Hair follicle dermal papilla cell (primary cell): Measurements from ENCODE around the gene CLEC4F. TPM values are rescaled to one million over a fixed set of nuclear protein-coding genes. Genes with fewer than 3 reads are reported as not detected.

Experiments
- small RNA-seq: library from RNA; depleted of rRNA; stranded (forward); fragments of <200 nt; gene quantifications from one replicate; pipeline ENCODE3, GENCODE V24; 2012
- total RNA-seq: library from RNA; depleted of rRNA; stranded (reverse); fragments of >200 nt; gene quantifications from 2 replicates; pipeline ENCODE4 v1.2.3, GENCODE V29; 2012

CLEC4F gene
- total RNA-seq = not detected in 2 replicates

GRCh38 chr2:70820499-70820898, at the start of gene CLEC4F:
TSS of gene CLEC4F (minus strand) at chr2:70820599. CDS start at chr2:70820523, 76 bp downstream.

DNA sequence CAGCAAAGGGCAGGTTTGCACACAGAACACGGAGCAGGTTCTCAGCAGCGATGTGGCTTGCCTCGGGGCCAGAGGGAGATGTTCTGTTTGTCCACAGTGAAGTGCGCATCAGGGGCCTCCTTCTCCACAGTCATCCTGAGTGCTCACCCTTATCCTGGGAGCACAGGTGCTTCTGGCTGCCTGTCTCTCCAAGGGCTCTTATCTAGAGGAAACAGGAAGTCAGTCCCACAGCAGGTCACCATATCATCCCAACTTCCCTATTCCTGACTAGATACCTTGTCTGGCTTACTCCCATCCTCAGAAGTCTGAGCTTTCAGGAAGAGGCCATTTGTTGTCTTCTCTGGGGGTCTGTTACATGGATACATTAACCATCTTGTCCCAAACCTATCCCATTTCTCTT, 15.2 kb upstream of the CLEC4F start, which contains the start of gene CD207:
TSS of gene CD207 (minus strand) at position 174 of the 400 bp plus-strand sequence. CDS start at position 134, 40 bp downstream.

DNA sequence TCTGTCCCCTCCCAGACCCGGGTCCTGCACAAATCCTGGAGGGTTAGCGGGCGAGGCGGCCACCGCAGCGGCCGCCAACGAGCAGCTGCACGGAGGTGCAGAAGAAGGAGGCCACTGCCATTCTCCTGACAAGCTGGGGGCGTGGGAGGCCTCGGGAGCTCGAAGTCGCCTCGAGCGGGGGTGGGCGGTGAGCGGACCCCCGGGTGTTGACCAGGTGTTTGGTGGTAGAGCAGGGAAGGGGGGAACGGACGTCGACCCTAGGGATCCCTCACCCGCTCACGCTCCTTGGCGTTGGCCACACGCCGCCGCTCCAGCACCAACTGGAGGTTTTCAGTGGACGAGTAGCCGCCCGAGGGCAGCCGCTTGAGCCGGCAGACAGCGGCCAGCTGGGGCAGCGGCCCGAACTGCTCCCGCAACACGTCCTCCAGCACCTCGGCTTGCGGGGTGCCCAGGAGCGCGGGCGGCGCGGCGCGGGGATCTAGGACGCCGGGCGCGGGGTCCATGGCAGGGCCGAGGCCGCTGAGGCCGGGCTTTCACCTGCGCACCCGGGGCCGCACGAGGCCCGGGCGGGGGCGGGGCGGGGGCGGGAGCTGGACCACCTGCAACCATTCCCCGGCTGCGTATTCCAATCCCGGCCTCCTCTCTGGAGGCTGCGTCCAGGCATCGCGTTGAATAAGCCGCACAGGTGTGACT, 30.1 kb downstream of the CLEC4F start, which contains the start of gene FIGLA:
TSS of gene FIGLA (minus strand) at position 508 of the 693 bp plus-strand sequence. CDS start at position 503, 5 bp downstream.

GRCh38 chr2:70767699-70768589, 52.5 kb downstream of the CLEC4F start, which contains the start of gene ADD2:
TSS of gene ADD2 (minus strand) at chr2:70768200. CDS start at chr2:70706408, 61,792 bp downstream.

Small RNA genes lying within 50 kb of the gene (small RNA-seq; reads per million reads assigned to genes)
- gene HMGN2P21 = not detected

Other genes starting within 250 kb of the CLEC4F start
- gene ADD2, start 52.4 kb downstream of the CLEC4F start, total RNA-seq = 0.32 TPM in 1 of 2 replicates, not detected in the other
- gene FIGLA, start 30.0 kb downstream of the CLEC4F start, total RNA-seq = not detected in 2 replicates
- gene CD207, start 15.2 kb upstream of the CLEC4F start, total RNA-seq = not detected in 2 replicates
- gene VAX2, start 80.0 kb upstream of the CLEC4F start, total RNA-seq = 2.9 and 3.2 TPM in 2 replicates
- gene ATP6V1B1, start 115.3 kb upstream of the CLEC4F start, total RNA-seq = 1.1 and 2.1 TPM in 2 replicates
- 2.4 and 2.7 TPM in 2 replicates for gene ANKRD53, start 158.0 kb upstream of the CLEC4F start, total RNA-seq
- gene TEX261, start 174.3 kb upstream of the CLEC4F start, total RNA-seq = 32.1 and 44.8 TPM in 2 replicates
- gene NAGK, start 248.0 kb upstream of the CLEC4F start, total RNA-seq = 50.3 and 63.4 TPM in 2 replicates